Fibroblast of peridontal ligament (primary cell): ENCODE measurements around the gene ITPR3.

Experiments
- DNase-seq: peaks from one replicate; pipeline ENCODE4 v3.0.0-alpha.2; 2010; ENCODE audit errors: extremely low read depth

The ITPR3 gene

DNA sequence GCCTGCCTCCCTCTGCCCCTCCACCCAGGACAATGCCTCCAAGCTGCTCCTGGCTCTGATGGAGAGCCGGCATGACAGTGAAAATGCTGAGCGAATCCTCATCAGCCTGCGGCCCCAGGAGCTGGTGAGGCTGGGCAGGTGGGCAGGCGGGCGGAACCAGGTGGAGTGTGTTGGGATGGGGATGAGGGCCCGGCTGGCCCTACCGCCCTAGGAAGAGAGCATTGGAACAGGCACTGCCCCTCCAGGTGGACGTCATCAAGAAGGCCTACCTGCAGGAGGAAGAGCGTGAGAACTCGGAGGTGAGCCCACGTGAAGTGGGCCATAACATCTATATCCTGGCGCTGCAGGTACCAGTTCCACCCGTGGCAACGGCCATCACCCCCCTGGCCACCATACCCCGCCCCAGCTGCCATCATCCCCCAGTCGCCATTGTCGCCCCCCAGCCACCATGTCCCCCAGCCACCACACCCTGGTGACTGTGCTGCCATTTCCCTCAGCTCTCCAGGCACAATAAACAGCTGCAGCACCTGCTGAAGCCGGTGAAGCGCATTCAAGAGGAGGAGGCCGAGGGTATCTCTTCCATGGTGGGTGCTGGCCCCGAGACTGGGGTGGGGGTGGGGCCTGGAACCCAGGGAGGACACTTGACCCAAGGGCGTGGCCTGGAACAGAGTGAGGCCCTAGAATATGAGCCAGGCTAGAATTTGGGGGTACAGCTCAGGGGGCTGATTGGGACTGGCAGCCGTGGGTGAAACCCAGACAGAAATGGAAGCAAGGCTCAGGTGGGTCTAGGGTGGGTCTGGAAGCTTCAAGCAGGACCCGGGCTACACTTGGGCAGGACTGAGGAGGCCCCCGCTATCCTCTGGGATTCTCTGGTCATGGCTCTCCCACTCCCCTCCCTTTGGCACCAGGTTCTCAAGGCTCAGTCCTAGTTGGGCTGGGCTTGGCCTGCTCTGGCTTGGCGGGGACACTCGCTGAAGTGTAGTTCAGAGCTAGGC is 66.2 kb downstream of the ITPR3 start:
- no peak for DNase-seq

DNA sequence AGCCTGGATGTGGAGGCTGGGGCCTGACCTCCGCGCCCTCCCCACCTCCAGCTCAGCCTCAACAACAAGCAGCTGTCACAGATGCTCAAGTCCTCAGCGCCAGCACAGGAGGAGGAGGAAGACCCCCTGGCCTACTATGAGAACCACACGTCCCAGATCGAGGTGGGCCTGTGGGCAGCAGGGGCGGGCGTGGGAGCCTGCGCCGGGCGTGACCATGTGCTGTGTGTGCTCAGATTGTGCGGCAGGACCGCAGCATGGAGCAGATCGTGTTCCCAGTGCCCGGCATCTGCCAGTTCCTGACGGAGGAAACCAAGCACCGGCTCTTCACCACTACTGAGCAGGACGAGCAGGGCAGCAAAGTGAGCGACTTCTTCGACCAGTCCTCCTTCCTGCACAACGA is 66.9 kb downstream of the ITPR3 start:
- no peak for DNase-seq

DNA sequence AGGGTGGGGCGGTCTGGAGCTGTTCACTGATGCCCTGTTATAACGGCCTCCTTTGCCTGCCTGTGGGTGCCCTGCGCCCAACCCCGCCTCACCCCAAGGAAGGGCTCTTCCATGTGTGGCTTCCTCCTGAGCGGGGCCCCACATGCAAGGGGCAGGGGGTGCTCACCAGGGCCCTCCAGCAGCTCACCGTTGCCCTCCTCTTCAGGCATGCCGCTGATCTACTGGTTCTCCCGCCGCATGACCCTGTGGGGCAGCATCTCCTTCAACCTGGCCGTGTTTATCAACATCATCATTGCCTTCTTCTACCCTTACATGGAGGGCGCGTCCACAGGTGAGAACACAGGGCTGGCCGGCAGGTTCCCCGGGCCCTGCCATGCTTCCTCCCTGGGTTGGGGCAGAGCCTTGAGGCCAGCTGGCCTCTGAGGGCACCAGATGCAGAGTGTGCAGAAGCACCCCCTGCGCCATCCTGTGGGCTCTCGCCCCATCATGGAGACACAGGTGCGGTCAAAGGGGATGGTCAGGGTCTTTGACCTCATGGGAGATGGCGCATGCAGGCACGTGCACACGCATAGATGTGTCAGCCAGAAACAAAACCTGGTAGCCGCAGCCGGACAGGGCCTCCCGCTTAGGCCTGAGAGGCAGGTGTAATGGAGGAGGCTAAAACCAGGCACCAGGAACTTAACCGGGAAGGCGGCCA is 67.5 kb downstream of the ITPR3 start:
- DNase-seq, result no peak

DNA sequence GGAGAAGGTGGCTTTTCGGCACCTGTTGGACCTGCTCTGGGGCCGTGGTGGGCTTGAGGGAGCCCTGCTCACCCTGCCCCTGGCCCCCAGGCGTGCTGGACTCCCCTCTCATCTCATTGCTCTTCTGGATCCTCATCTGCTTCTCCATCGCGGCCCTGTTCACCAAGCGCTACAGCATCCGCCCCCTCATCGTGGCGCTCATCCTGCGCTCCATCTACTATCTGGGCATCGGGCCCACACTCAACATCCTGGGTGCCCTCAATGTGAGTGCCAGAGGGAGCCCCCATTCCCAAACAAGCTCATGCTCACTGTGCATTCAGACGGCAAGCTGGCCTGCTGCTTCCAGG is 68.0 kb downstream of the ITPR3 start:
- no peak for DNase-seq

DNA sequence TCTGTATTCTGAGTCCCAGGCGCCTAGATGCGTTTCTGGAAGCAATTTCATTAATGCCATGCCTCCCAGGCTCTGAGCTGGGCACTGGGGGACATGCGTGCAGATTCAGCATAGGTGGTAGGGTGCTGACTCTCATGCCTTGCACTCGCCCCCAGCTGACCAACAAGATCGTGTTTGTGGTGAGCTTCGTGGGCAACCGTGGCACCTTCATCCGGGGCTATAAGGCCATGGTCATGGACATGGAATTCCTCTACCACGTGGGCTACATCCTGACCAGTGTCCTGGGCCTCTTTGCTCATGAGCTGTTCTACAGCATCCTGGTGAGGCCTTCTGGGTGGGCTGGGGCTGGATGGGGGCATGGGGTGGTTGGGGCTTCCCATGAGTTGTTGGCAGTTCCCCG is 68.8 kb downstream of the ITPR3 start:
- no peak for DNase-seq

DNA sequence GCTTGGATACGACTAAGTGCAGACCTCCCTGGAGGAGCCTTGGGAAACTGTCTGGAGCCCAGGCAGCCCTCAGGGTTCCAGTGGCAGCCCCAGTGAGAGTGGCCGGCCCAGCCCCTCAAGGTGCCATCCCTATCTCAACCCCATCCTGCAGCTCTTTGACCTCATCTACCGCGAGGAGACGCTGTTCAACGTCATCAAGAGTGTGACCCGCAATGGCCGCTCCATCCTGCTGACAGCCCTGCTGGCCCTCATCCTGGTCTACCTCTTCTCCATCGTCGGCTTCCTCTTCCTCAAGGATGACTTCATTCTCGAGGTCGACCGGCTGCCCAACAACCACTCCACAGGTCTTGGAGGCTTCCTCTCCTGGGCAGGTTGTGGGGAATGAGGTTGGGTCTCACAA is 69.6 kb downstream of the ITPR3 start:
- no peak for DNase-seq

DNA sequence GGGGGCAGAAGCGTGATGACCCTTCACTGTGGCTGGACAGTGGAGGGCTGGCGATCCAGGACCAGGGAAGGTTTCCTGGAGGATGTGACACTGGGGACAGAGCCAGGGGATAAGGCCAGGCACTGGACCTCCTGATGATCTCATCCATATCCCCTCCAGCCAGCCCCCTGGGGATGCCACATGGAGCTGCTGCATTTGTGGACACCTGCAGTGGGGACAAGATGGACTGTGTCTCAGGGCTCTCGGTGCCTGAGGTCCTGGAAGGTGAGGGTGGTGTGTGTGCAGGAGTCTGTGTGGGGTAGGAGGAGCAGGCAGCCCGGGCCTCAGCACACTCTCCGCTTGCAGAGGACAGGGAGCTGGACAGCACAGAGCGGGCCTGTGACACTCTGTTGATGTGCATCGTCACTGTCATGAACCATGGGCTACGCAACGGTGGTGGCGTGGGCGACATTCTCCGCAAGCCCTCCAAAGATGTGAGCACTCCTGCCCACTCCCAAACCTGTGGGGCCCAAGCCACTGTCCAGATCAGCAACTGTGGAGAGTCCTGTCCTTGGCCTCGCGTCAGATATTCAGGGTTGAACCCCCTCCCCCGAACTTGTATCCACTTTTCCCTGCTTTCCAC is 70.4 kb downstream of the ITPR3 start:
- no peak for DNase-seq

DNA sequence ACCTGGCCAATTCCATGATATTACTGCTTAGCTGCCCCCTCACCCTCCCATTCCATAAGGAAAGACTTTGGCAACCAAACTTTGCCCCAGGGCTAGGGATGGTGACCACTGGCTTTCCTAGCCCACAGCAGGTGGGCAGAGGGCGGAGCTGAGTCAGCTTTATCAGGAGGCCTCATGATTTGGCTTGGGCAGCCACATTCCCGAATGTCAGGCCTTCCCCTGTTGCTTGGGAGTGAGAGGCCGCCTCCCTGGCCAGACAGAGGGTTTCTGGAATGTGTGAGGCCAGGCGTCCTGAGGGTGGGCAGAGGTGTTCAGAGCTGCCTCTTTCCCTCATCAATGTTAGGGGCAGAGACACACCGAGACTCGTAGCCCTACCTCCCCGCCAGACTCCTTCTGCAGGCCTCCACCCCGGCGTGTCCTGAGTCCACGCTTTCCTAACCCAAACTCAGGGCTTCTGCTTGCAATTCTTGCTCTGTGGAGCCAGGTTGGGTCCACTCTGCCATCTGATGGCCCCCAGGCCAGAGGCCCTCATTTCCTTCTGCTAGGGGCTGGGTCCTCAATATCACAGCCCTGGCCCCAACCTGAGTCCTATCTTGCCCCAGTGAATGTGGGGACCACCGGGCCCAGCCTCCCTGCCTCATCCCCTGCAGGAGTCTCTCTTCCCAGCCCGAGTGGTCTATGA is 71.1 kb downstream of the ITPR3 start:
- DNase-seq, result peak; percentile 9

DNA sequence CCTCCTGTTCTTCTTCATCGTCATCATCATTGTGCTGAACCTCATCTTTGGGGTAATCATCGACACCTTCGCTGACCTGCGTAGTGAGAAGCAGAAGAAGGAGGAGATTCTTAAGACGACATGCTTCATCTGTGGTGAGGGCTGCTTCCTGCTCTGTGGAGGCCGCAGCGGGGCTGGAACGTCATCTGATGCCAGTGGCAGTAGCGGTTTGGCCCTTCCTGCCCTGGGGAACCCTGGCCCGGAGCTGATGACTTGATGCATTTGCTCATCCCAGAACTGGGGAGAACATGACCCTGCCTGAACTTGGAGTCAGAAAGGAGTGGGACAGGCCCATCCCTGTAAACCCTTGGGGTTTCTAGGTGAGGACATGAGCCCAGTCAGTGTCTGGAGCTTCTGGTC is 71.6 kb downstream of the ITPR3 start:
- DNase-seq, result peak; percentile 5

DNA sequence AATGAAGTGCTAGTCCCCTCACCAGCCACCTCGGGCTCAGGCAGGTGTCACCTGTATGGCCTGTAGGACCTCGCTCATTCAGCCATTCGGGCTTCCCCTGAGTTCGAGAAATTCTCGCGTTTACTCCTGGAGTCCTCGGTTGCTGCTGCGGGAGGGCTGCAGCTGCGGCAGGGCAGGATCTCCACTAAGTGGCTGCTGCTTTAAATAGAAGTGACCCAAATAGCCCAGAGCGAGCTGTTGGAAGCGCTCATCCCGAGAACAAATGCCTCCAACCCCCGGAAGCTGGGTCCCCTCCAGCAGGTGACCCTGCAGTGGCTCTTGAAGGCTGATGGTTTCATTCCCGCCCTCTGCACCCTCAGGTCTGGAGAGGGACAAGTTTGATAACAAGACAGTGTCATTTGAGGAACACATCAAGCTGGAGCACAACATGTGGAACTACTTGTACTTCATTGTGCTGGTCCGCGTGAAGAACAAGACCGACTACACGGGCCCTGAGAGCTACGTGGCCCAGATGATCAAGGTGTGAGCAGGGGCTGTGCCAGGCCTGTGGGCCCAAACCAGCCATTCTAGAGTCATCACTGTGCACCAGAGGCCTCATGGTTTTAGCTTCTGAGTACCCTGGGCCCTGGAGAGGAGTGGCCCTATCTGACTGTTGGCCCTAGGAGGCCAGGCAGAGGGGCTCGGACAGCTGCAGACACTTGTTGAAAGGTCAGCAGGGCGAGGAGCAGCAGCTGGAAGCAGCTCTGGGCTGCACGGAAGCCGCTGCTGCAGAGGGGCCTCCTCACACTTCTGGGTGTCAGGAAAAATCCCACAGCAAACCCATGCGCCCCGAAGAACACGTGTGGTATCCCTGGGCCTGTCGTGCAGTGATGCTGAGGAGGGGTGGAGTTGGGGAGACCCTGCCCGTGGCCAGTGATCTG is 72.3 kb downstream of the ITPR3 start:
- no peak for DNase-seq

DNA sequence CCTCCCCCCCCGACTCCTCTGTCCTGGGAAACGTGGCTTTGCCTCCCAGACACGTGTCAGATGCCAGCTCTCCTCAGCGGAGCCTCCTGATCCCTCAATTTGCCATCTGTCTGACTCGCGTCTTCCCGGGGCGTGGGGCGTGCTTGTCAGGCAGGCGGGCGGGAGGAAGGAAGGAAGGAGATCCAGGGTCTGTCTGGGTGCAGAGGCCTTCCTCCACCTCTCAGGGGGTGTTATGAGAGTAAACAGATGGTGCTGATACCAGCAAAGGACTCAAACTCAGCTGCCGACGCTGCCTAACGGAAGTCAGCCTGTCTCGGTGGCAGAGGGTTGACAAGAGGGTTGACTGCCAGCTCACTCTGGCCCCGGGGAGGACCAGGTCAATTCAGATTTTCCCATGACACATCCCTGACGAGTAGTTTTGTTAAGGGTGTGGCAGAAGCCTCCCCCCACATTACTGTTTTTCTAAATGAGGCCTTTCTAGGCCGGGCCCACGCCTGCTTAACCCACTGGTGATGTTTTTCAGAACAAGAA is 73.3 kb downstream of the ITPR3 start:
- peak; percentile 22 for DNase-seq

DNA sequence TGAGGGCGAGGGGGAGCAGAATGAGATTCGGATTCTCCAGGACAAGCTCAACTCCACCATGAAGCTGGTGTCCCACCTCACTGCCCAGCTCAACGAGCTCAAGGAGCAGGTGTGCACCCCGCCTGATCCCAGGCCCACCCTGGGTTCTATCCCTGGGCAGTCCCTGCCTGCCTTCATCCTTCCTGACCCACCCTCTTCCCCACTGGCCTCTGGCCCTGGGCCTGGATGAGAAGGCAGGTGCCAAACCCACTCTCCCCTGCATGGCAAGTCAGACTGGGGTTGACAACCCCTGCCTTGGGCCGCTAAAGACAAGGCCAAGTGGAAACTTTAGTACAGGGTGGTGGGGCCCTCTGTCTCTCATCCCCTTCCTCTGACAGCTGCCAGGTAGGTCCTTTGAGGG is 73.9 kb downstream of the ITPR3 start:
- DNase-seq, result no peak

DNA sequence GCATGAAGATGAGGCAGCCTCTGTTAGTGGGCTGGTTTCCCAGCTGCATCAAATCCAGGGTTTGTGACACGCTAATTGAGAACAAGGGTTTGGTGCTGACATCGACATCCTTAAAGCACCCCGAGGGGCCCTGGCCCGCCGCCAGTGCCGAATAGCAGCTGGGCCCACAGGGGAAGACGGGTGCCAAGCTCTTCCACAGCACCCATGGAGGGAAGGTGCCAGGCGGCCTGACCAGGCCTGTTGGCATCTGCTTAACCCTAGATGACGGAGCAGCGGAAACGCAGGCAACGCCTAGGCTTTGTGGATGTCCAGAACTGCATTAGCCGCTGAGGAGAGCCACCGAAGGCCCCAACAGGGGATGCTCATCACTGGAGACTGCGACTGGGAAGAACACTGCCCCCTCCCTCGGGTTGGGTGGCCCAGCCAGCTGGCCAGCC is 74.3 kb downstream of the ITPR3 start:
- no peak for DNase-seq

DNA sequence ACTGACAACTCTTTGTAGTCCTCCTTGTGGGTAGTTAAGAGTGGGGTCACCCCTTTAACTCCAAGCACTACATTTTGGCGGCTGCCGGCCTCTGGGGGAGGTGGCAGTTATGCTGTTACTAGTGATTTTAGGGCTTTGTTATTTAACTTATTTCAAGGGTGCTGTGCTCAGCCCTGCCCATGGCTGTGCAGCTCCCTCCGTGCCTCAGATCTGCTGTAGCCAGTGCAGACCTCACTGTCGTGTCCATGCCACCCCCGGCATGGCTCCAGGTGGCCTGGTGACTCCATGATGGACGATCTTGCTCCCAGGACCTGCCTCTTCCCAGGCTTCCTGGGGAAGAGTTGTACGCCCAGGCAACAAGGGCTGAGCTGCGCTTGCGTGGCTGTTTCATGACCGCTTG is 75.0 kb downstream of the ITPR3 start:
- no peak for DNase-seq

DNA sequence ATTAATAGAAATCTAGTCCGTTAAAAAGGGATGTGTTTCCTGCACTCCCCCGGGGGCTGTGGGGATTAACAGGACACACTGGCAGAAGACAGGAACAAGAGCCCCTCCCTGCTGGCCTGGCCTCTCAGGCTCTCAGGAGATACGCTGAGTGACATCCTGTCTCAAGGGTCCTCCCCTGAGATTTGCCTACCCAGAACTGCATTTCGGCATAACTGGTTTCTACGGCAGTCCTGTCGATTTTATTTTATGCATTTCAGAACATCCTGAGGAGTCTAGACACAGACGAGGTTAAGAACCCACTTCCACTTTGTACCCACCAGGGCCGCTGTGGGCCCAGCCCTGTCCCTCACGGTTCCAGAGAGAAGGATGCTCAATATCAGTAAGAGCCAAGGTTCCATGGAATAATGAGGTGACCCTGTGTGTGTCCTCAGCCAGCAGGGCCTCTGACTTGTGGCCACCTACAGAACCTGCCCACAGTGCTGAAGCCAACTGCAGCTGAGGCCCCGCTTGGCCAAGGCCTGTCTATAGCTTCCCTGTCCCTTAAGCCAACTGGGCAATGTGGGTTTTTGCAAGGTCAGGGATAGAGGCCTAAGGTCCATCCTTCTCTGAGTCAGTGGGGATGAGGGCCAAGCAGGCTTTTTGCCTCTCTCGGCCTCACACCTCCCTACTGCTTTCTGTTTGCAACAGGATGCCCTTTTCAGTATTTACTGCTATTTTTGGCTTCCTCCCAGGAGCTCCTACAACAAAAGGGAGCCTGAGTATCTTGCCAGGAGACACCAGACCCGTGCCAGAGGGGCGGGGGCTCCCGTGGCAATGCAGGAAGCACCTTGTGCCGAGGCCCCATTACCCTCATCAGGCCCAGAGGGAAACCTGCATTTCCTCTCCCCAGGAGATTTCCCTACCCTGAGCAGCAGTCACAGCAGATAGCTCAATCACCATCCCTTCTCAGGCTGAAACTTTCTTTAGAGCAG is 75.7 kb downstream of the ITPR3 start:
- DNase-seq, result peak; percentile 60

DNA sequence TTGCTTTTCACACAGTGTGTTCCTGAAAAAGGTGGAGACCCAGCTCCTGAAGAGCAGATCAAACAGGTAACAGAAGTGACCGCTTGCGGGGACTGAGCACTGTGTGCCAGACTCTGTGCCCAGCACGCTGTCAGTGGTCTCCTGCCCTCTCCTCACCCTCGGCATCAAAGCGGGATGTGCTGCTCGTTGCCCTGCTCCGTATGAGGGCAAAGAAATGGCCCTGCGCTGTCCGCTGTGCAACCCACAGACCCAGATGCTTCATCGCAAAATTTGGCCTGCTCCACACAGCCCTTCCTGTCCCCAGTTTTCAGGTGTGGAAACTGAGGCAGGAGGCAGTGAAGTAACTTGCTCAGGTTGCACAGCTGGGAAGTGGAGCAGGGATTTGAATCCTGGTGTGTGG is 76.7 kb downstream of the ITPR3 start:
- no peak for DNase-seq

DNA sequence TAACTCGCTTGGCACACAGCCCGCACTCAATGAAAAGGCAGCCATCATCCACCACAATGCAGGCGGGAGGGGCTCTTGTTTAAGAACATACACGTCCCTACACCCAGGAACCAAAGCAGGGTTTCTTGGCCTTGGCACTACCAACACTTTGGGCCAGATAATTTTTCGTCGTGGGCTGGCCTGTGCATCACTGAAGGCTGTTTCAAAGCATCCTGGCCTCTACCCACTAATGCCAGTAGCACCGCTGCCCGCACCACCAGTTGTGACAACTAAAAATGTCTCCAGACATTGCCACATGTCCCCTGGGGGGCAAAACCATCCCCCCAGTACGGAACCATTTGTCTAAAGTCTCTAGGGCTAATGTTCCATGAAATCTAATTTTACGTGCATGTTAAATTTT is 77.4 kb downstream of the ITPR3 start:
- no peak for DNase-seq

DNA sequence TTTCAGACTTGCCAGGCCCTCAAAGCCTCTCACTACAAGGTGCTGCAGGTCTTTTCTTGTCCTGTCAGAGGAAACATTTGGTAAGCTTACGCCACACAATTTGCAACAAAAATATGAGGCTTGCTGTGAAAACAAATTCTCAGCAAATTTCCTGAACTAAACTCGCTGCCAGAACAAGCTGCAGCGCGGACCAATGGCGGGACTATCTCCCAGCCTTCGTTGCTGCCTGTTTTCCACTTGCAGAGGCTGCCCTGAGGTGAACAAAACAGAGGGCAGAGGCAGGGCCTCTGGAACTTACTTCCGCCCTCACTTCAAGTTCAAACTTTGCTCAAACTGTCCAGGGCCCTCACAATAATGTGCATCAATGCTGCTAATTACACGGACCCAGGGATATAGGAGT is 78.0 kb downstream of the ITPR3 start:
- no peak for DNase-seq

DNA sequence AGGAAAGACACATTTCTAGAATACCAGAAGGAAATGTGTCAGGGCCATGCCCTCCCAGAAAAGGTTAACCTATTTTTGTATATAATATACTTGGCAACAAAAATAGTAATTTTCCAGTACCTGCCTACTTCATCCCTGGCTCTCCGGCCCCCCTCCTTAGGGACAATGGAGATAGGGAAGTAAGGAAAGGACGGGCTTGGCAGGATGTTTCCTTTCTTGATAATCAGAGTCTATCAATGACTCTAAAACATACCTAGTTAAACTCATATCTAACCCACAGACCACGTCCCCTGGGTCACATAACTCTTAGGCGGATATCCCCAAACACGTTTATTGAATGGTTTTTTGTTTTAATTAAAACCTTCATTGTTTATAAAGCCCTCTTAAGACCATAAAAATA is 78.6 kb downstream of the ITPR3 start:
- DNase-seq, result no peak
